SU-DHL-6 (cell line): ENCODE data around the gene INPP5A.

Source experiments
- H2AFZ ChIP-seq: fragments of 200-600 bp; sonication (generic); 2 replicates; pipeline ENCODE4 v1.6.1; 2014; ENCODE audit warnings: low read depth, mild to moderate bottlenecking, moderate library complexity, mixed read lengths, antibody characterized with exemption, low read length; ENCODE audit not compliant: severe bottlenecking
- H3F3A ChIP-seq: fragments of 200-600 bp; shearing (Covaris generic); 2 replicates; pipeline ENCODE4 v1.6.0; 2016; ENCODE audit warnings: antibody characterized with exemption, mild to moderate bottlenecking; ENCODE audit not compliant: insufficient read depth
- H3K27ac ChIP-seq: fragments of 200-600 bp; sonication (generic); 2 replicates; pipeline ENCODE4 v1.5.1; 2016; ENCODE audit warnings: low read depth, mild to moderate bottlenecking, low read length, moderate library complexity, mixed read lengths
- H3K27me3 ChIP-seq: fragments of 200-600 bp; sonication (generic), shearing (Covaris generic); 2 replicates; pipeline ENCODE4 v1.6.0; 2014; ENCODE audit warnings: mild to moderate bottlenecking, low read length
- H3K36me3 ChIP-seq: fragments of 200-600 bp; sonication (generic); 2 replicates; pipeline ENCODE4 v1.6.1; 2014; ENCODE audit warnings: mild to moderate bottlenecking, low read length, mixed read lengths
- H3K4me2 ChIP-seq: fragments of 300-600, 200-600 bp; shearing (Covaris generic), sonication (generic); 2 replicates; pipeline ENCODE4 v1.6.0; 2014; ENCODE audit warnings: low read length, low read depth, mild to moderate bottlenecking; ENCODE audit not compliant: poor library complexity, severe bottlenecking
- H3K4me3 ChIP-seq: fragments of 200-600 bp; sonication (generic); 2 replicates; pipeline ENCODE4 v1.5.1; 2014; ENCODE audit warnings: antibody characterized with exemption, low read length, mild to moderate bottlenecking, mixed read lengths; ENCODE audit not compliant: insufficient read depth, poor library complexity, severe bottlenecking
- H3K79me2 ChIP-seq: fragments of 200-600 bp; sonication (generic); 2 replicates; pipeline ENCODE4 v1.6.1; 2014; ENCODE audit warnings: mild to moderate bottlenecking, low read length, moderate library complexity; ENCODE audit not compliant: insufficient read depth
- H3K9ac ChIP-seq: fragments of 200-600 bp; sonication (generic); 2 replicates; pipeline ENCODE4 v1.7.0; 2014; ENCODE audit warnings: mild to moderate bottlenecking, low read length
- H3K9me2 ChIP-seq: fragments of 200-600 bp; sonication (generic); replicated peaks from 2 replicates; pipeline ENCODE4 v1.6.1; 2014; ENCODE audit warnings: low read length; ENCODE audit not compliant: insufficient read depth
- H3K9me3 ChIP-seq: fragments of 200-600 bp; sonication (generic); 2 replicates; pipeline ENCODE4 v1.6.1; 2014; ENCODE audit warnings: low read length, mixed read lengths; ENCODE audit not compliant: insufficient read depth
- H4K20me1 ChIP-seq: fragments of 200-600 bp; sonication (generic); 2 replicates; pipeline ENCODE4 v1.6.1; 2014; ENCODE audit warnings: low read depth, mild to moderate bottlenecking, antibody characterized with exemption, low read length, moderate library complexity, mixed read lengths
- EZH2phosphoT487 ChIP-seq: fragments of 200-600 bp; sonication (generic), shearing (Covaris generic); conservative IDR thresholded peaks from 2 replicates; pipeline ENCODE4 v1.6.1; 2018; ENCODE audit warnings: mild to moderate bottlenecking, antibody characterized with exemption, low read length, moderate library complexity, mixed read lengths
- TF ChIP-seq, protein P1 (sequence below): fragments of 200-600 bp; sonication (generic); IDR thresholded peaks from one replicate; pipeline ENCODE4 v1.5.1; 2017; ENCODE audit warnings: antibody characterized with exemption, mild to moderate bottlenecking, low read length, moderate library complexity; ENCODE audit not compliant: insufficient read depth, poor library complexity, severe bottlenecking

INPP5A gene

DNA sequence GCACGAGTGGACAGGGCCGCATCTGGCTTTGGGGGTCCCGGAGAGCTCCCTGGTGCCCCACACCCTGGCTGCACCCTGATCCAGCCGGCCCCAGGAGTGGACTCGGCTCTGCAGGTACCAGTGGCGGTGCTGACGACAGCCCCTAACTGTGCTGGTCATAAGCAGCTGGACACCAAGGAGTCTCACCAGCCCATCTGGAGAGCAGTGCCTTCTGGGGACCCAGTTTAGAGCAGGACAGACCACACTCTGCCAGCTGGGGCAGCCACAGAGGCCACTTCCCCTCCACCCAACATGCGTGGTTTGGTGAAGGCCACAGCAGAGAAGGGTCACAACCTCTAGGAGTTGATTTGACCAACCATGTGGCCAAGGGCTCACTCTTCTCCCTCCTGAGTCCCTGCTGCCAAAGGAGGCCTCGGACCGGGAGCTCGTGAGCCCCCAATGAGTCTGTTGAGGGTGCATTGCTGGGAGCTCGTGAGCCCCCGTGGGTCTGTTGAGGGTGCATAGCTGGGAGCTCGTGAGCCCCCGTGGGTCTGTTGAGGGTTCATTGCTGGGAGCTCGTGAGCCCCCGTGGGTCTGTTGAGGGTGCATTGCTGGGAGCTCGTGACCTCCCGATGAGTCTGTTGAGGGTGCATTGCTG is 16.0 kb upstream of the INPP5A start:
- H3K9me2 ChIP-seq: no peaks in the 10 kb centered on the region
- H4K20me1 ChIP-seq: no peaks in the 10 kb centered on the region
- H3K4me2 ChIP-seq: no peak overlapping the region
- H3K27ac ChIP-seq: no peak overlapping the region
- no peaks in the 10 kb centered on the region for H3K36me3 ChIP-seq
- H3F3A ChIP-seq: no peaks in the 10 kb centered on the region
- no peak overlapping the region for H3K4me3 ChIP-seq
- H3K79me2 ChIP-seq: no peaks in the 10 kb centered on the region
- TF ChIP-seq, protein P1, sequence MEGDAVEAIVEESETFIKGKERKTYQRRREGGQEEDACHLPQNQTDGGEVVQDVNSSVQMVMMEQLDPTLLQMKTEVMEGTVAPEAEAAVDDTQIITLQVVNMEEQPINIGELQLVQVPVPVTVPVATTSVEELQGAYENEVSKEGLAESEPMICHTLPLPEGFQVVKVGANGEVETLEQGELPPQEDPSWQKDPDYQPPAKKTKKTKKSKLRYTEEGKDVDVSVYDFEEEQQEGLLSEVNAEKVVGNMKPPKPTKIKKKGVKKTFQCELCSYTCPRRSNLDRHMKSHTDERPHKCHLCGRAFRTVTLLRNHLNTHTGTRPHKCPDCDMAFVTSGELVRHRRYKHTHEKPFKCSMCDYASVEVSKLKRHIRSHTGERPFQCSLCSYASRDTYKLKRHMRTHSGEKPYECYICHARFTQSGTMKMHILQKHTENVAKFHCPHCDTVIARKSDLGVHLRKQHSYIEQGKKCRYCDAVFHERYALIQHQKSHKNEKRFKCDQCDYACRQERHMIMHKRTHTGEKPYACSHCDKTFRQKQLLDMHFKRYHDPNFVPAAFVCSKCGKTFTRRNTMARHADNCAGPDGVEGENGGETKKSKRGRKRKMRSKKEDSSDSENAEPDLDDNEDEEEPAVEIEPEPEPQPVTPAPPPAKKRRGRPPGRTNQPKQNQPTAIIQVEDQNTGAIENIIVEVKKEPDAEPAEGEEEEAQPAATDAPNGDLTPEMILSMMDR: no peak
- no peak for TF ChIP-seq EZH2phosphoT487
- no peak overlapping the region for H2AFZ ChIP-seq
- no peak overlapping the region for H3K9ac ChIP-seq
- no peaks in the 10 kb centered on the region for H3K27me3 ChIP-seq
- no peaks in the 10 kb centered on the region for H3K9me3 ChIP-seq

DNA sequence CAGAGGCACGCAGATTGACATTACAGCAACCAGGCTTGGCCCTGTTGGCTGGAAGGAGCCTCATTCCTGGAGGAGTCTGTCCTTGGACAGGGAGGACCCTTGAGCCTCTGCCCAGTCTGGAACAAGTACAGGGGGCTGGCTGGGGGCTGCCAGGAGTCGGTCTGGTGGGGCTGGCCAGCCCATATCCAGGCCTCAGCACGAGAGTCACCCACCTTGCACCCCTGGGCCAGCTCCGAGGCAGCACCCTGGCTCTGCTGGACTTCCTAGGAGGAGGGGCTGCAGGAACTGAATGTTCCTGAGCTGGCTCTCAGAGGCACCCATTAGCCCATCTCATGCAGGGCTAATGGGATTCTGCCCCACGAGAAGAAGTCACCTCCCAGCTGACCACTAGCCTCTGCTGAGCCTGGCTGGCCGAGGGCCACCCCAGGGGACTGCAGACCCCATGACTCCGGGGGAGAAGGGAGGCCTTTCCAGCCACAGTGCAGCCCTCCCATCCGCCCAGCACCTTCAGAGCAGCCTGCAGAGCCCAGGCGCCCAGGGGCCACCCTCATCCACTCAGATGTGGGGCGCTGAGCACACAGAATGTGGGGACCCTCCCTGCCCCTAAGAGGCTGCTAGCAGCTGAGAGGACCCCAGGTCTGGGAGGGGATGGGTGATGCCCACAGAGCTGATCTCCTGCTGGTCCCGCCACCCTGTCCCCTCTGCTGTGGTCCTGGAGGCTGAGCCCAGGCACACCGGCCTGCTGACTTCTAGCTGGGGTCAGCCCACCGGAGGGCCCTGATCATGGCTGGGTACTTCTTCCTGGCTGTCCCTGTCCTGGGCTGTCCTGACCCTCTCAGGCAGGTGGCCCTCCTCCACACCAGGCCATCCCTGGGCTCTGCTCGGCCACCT is 14.8 kb upstream of the INPP5A start:
- no peak for TF ChIP-seq EZH2phosphoT487
- TF ChIP-seq, protein P1: no peak
- H3K36me3 ChIP-seq: no peaks in the 10 kb centered on the region
- no peak overlapping the region for H3K4me3 ChIP-seq
- no peaks in the 10 kb centered on the region for H3F3A ChIP-seq
- no peaks in the 10 kb centered on the region for H3K27me3 ChIP-seq
- H3K79me2 ChIP-seq: no peaks in the 10 kb centered on the region
- no peaks in the 10 kb centered on the region for H4K20me1 ChIP-seq
- H2AFZ ChIP-seq: no peak overlapping the region
- H3K9me3 ChIP-seq: no peaks in the 10 kb centered on the region
- no peak overlapping the region for H3K4me2 ChIP-seq
- no peaks in the 10 kb centered on the region for H3K9me2 ChIP-seq
- H3K9ac ChIP-seq: no peak overlapping the region
- no peak overlapping the region for H3K27ac ChIP-seq

DNA sequence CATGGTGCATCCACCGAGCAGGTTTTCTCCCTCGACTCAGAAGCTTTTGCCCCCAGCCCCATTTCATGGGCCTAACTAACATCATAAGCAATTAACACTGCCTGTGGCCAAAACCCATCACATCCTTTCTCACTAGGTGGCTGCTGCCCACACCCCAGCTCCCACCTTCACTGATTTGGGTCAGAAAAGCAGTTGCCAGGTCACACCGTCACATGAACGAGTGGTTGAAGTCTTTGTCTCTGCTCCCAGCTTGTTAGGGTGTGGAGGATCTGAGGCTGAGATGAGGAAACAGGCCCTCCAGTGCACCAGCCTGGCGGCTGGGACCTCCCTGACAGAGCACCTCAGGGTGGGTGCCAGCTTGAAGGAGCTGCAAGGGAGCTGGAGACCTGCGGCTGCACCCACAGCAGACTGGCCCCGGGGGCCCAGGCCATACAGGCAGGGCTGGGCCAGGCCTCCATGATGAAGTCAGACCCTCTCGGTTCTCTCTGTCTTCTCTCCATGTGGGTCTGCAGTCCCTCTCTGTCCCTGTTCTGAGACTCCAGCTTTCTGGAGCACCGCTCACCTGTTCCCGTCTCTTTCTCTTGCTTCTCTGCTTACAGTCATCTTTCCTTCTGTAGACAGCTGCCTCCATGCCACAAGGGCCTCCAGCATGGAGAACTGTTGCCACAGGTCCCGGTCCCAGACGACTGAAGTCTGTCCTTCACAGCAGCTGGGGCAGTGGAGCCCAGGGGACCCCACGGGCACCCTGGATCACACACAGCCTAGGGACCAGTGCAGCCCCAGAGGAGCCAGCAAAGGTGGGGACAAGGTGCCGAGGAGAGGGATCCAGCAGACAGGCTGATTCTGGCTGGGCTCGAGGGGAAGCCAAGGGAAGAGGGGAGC is 13.8 kb upstream of the INPP5A start:
- Histone ChIP-seq H3K9me2 (no peaks in the 10 kb centered on the region), H2AFZ (no peak overlapping the region), H3K9me3 (no peaks in the 10 kb centered on the region), H3K27me3 (no peaks in the 10 kb centered on the region), H3K79me2 (no peaks in the 10 kb centered on the region), H3K4me2 (no peak overlapping the region), H3F3A (no peaks in the 10 kb centered on the region), H4K20me1 (no peaks in the 10 kb centered on the region), H3K36me3 (no peaks in the 10 kb centered on the region), H3K4me3 (no peak overlapping the region), H3K27ac (no peak overlapping the region), H3K9ac (no peak overlapping the region)
- TF ChIP-seq, protein P1: no peak
- no peak for TF ChIP-seq EZH2phosphoT487
